Measurements from ENCODE around the gene AK5.

DNA sequence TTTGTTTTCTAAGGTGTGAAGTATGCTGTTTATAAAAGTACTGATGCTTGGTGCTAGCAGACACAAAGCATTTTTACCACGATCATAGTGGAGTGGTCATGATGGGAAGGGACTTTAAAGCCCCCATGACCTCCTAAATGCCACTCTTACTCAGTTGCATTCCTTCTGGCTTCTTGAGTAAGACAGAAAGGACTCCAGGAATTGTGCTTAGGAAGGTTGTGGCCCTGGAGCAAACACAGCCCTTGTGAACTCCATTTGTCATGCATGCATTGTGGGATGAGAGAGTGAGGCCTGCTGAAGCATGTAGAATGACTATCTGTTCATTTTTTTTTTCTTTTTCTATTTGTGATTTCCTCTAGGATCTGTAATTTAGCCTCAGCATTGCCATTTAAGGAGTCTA, 34.2 kb downstream of the AK5 start:
- TF ChIP-seq, protein P1, sequence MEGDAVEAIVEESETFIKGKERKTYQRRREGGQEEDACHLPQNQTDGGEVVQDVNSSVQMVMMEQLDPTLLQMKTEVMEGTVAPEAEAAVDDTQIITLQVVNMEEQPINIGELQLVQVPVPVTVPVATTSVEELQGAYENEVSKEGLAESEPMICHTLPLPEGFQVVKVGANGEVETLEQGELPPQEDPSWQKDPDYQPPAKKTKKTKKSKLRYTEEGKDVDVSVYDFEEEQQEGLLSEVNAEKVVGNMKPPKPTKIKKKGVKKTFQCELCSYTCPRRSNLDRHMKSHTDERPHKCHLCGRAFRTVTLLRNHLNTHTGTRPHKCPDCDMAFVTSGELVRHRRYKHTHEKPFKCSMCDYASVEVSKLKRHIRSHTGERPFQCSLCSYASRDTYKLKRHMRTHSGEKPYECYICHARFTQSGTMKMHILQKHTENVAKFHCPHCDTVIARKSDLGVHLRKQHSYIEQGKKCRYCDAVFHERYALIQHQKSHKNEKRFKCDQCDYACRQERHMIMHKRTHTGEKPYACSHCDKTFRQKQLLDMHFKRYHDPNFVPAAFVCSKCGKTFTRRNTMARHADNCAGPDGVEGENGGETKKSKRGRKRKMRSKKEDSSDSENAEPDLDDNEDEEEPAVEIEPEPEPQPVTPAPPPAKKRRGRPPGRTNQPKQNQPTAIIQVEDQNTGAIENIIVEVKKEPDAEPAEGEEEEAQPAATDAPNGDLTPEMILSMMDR (IDR thresholded peaks at IDR 0.05): no peak
- TF ChIP-seq ZFX (IDR thresholded peaks at IDR 0.05; ENCODE audit: borderline replicate concordance): no peak

Data from 22Rv1 (cell line).